ENCODE data around the gene STAB2. TPM values are rescaled to one million over a fixed set of nuclear protein-coding genes. Genes with fewer than 3 reads are reported as not detected.

STAB2 gene
- total and polyA plus RNA-seq, 4 donors: 3.4 to 42.6 (median 16.6) TPM

- no peak for TF ChIP-seq ZBTB33 (IDR thresholded peaks at IDR 0.05)
- TF ChIP-seq RXRA (IDR thresholded peaks at IDR 0.05): no peak
- TF ChIP-seq YY1 (IDR thresholded peaks at IDR 0.05): no peak
- no peak for TF ChIP-seq RAD21 (IDR thresholded peaks at IDR 0.05)
- no peak for TF ChIP-seq FOXA2 (IDR thresholded peaks at IDR 0.05)
- no peak for TF ChIP-seq JUND (IDR thresholded peaks at IDR 0.05)
- TF ChIP-seq ATF3 (IDR thresholded peaks at IDR 0.05): no peak
Observed at GRCh38 chr12:103656291-103656690, 69.2 kb downstream of the STAB2 start (continued).

- Histone ChIP-seq H3K27me3 (ENCODE audit: control insufficient read depth in 4 of 4, insufficient read depth in 4 of 4, low read length in 3 of 4) (peaks cover 0 to 7% (median 2%) of the 10 kb centered on the region in 4 donors), H3K4me1 (ENCODE audit: control insufficient read depth in 4 of 4, insufficient read depth in 4 of 4, low read length in 3 of 4) (no peaks in the 10 kb centered on the region), H3K27ac (ENCODE audit: low read depth in 1 of 2, low read length in 2 of 2) (no peak overlapping the region), H3K36me3 (ENCODE audit: control insufficient read depth in 4 of 4, insufficient read depth in 3 of 4, low read depth in 1 of 4, low read length in 3 of 4) (no peaks in the 10 kb centered on the region), H3K9me3 (ENCODE audit: control insufficient read depth in 4 of 4, low read length in 3 of 4) (no peaks in the 10 kb centered on the region), H3K9ac (ENCODE audit: low read depth in 1 of 2, low read length in 2 of 2) (no peak overlapping the region), H3K4me3 (ENCODE audit: low read depth in 1 of 3, low read length in 3 of 3) (no peak overlapping the region)
- DNase-seq (ENCODE audit: low spot score): no peak
- 73% methylated on average over 2 of the region's 2 CpGs for WGBS
- TF ChIP-seq REST (IDR thresholded peaks at IDR 0.05) (no peak), JUND (IDR thresholded peaks at IDR 0.05) (no peak), RAD21 (IDR thresholded peaks at IDR 0.05) (no peak), TAF1 (conservative IDR thresholded peaks at IDR 0.05) (no peak), RXRA (IDR thresholded peaks at IDR 0.05) (no peak), MAX (IDR thresholded peaks at IDR 0.05) (no peak)
Observed at GRCh38 chr12:103657331-103657730, 70.3 kb downstream of the STAB2 start.

- no peak for DNase-seq (ENCODE audit: low spot score)
- H3K27me3 ChIP-seq (ENCODE audit: control insufficient read depth in 4 of 4, insufficient read depth in 4 of 4, low read length in 3 of 4): no peaks in the 10 kb centered on the region
- 72% methylated on average over 2 of the region's 2 CpGs for WGBS
Observed at GRCh38 chr12:103664626-103665025, 77.6 kb downstream of the STAB2 start.

More at GRCh38 chr12:103664626-103665025, 77.6 kb downstream of the STAB2 start:
- Histone ChIP-seq H3K36me3 (ENCODE audit: control insufficient read depth in 4 of 4, insufficient read depth in 3 of 4, low read depth in 1 of 4, low read length in 3 of 4) (no peaks in the 10 kb centered on the region), H3K9ac (ENCODE audit: low read depth in 1 of 2, low read length in 2 of 2) (no peak overlapping the region), H3K27ac (ENCODE audit: low read depth in 1 of 2, low read length in 2 of 2) (no peak overlapping the region), H3K4me1 (ENCODE audit: control insufficient read depth in 4 of 4, insufficient read depth in 4 of 4, low read length in 3 of 4) (no peaks in the 10 kb centered on the region), H3K9me3 (ENCODE audit: control insufficient read depth in 4 of 4, low read length in 3 of 4) (no peaks in the 10 kb centered on the region), H3K4me3 (ENCODE audit: low read depth in 1 of 3, low read length in 3 of 3) (no peak overlapping the region)
- TF ChIP-seq NR2F2 (IDR thresholded peaks at IDR 0.05) (no peak), GABPA (IDR thresholded peaks at IDR 0.05 in 1 of 2, conservative IDR thresholded peaks at IDR 0.05 in 1 of 2) (no peak), TAF1 (conservative IDR thresholded peaks at IDR 0.05) (no peak), ATF3 (IDR thresholded peaks at IDR 0.05) (no peak), ZBTB33 (IDR thresholded peaks at IDR 0.05) (no peak), JUND (IDR thresholded peaks at IDR 0.05) (no peak), MAX (IDR thresholded peaks at IDR 0.05) (no peak), SP1 (IDR thresholded peaks at IDR 0.05) (no peak), EGR1 (IDR thresholded peaks at IDR 0.05; ENCODE audit: low read depth in 2 of 2) (no peak), FOXA1 (IDR thresholded peaks at IDR 0.05) (no peak), FOXA2 (IDR thresholded peaks at IDR 0.05) (no peak), RAD21 (IDR thresholded peaks at IDR 0.05) (no peak), HNF4A (conservative IDR thresholded peaks at IDR 0.05) (no peak), HNF4G (IDR thresholded peaks at IDR 0.05) (no peak)

All from liver (tissue), 9 donors.